HCT116 (cell line): ENCODE measurements around the gene CEACAM6. TPM values are rescaled to one million over a fixed set of nuclear protein-coding genes. Genes with fewer than 3 reads are reported as not detected.
A peak's percentile ranks its signal among the peaks of the same experiment; 100 is the strongest.

Source experiments
- ATAC-seq: fragments of 200-7000 bp; cut with Tn5 transposase; 2 replicates; pipeline ENCODE4 v1.9.1; 2020; ENCODE audit warnings: mild to moderate bottlenecking, moderate library complexity
- BruUV-seq: library from RNA; stranded (reverse); fragments of 400-500 nt; replicated peaks from 2 replicates; lab custom pipeline; 2021; lab: Mats Ljungman, UMichigan
- CTCF ChIA-PET: fragments of 300-600 bp; sonication (Branson Sonifier 250); formaldehyde crosslinking; loops from one replicate; lab custom pipeline; 2021; ENCODE audit warnings: antibody characterized with exemption; lab: Charles Lee
- POLR2A ChIA-PET: fragments of 300-600, 350-600 bp; sonication (Branson Sonifier 250); formaldehyde crosslinking; loops from one replicate; lab custom pipeline; 2021; ENCODE audit warnings: antibody characterized with exemption; lab: Charles Lee
- RAD21 ChIA-PET, 2 experiments: fragments of 300-600 bp; sonication (Branson Sonifier 250); formaldehyde crosslinking; loops; one replicate each; lab custom pipeline; 2023; ENCODE audit warnings: low total read pairs in 2 of 2; ENCODE audit not compliant: uncharacterized antibody in 2 of 2, unreplicated experiment in 2 of 2, low non-redundant PET in 1 of 2; lab: Charles Lee
- DNase-seq: peaks from one replicate; pipeline ENCODE4 v3.0.0-alpha.2; 2010; ENCODE audit warnings: low read depth, low spot score
- H2AFZ ChIP-seq: fragments of 200-600 bp; shearing (Covaris generic), sonication (generic); 2 replicates; pipeline ENCODE4 v1.6.1; 2017; ENCODE audit warnings: low read depth, mixed run types, mixed read lengths, antibody characterized with exemption, low read length; ENCODE audit not compliant: poor library complexity, severe bottlenecking
- H3K27ac ChIP-seq: 2 replicates; pipeline ENCODE4 v1.5.1; 2012; ENCODE audit warnings: low read depth, low read length
- H3K27me3 ChIP-seq: fragments of 200-600 bp; sonication (generic); 2 replicates; pipeline ENCODE4 v1.6.1; 2016; ENCODE audit warnings: mixed run types, low read length, mixed read lengths; ENCODE audit not compliant: insufficient read depth
- H3K36me3 ChIP-seq, 2 experiments: fragments of 200-500 bp in 1 of 2; fragments of 200-600 bp in 1 of 2; sonication (Bioruptor generic) in 1 of 2; sonication (generic) in 1 of 2; 2 replicates each; pipeline versions ENCODE4 v1.5.1 to v1.6.1; 2014 to 2016; ENCODE audit warnings: low read length in 2 of 2, inconsistent platforms in 1 of 2, mixed read lengths in 1 of 2, mixed run types in 1 of 2; ENCODE audit not compliant: insufficient read depth in 2 of 2, control insufficient read depth in 1 of 2
- H3K4me1 ChIP-seq, 2 experiments: fragments of 200-600 bp in 1 of 2; sonication (generic) in 1 of 2; 2 replicates each; pipeline versions ENCODE4 v1.5.1 to v1.6.1; 2012 to 2017; ENCODE audit warnings: low read length in 2 of 2, inconsistent platforms in 1 of 2, mild to moderate bottlenecking in 1 of 2, mixed read lengths in 1 of 2, mixed run types in 1 of 2, moderate library complexity in 1 of 2; ENCODE audit not compliant: insufficient read depth in 2 of 2, control insufficient read depth in 1 of 2
- H3K4me2 ChIP-seq: fragments of 200-600 bp; sonication (generic); 2 replicates; pipeline ENCODE4 v1.6.1; 2017; ENCODE audit warnings: mixed run types, low read length, mixed read lengths
- H3K4me3 ChIP-seq, 2 experiments: fragments of 200-600 bp in 1 of 2; sonication (generic) in 1 of 2; replicated peaks in 1 of 2; 2 replicates each; pipeline ENCODE4 v1.5.1; 2011 to 2016; ENCODE audit warnings: low read length in 2 of 2, control low read depth in 1 of 2, low read depth in 1 of 2, mild to moderate bottlenecking in 1 of 2, mixed read lengths in 1 of 2, mixed run types in 1 of 2
- H3K79me2 ChIP-seq: fragments of 200-600 bp; sonication (generic); 2 replicates; pipeline ENCODE4 v1.6.1; 2017; ENCODE audit warnings: mild to moderate bottlenecking, mixed run types, low read length, moderate library complexity, mixed read lengths; ENCODE audit not compliant: insufficient read depth
- H3K9ac ChIP-seq: fragments of 200-600 bp; sonication (generic); 2 replicates; pipeline ENCODE4 v1.6.1; 2016; ENCODE audit warnings: low read length, mixed read lengths
- H3K9me2 ChIP-seq: fragments of 200-600 bp; sonication (generic), shearing (Covaris generic); 2 replicates; pipeline ENCODE4 v1.6.1; 2017; ENCODE audit warnings: mixed run types, mild to moderate bottlenecking, moderate library complexity; ENCODE audit not compliant: insufficient read depth
- H3K9me3 ChIP-seq, 2 experiments: fragments of 200-500 bp in 1 of 2; fragments of 200-600 bp in 1 of 2; sonication (Bioruptor generic) in 1 of 2; sonication (generic) in 1 of 2; 2 replicates each; pipeline ENCODE4 v1.6.1; 2014 to 2017; ENCODE audit warnings: low read length in 2 of 2, mixed read lengths in 2 of 2, inconsistent platforms in 1 of 2, low read depth in 1 of 2, mild to moderate bottlenecking in 1 of 2, mixed run types in 1 of 2, moderate library complexity in 1 of 2; ENCODE audit not compliant: control insufficient read depth in 1 of 2, insufficient read depth in 1 of 2
- H4K20me1 ChIP-seq: fragments of 200-600 bp; sonication (generic), shearing (Covaris generic); 2 replicates; pipeline ENCODE4 v1.6.1; 2017; ENCODE audit warnings: mixed run types, mild to moderate bottlenecking, moderate library complexity; ENCODE audit not compliant: insufficient read depth
- CBX3 ChIP-seq: IDR thresholded peaks from 2 replicates; pipeline ENCODE4 v1.6.1; 2012; ENCODE audit warnings: low read depth
- CEBPB ChIP-seq: IDR thresholded peaks from 2 replicates; pipeline ENCODE4 v1.6.1; 2012; ENCODE audit warnings: low read depth
- CTCF ChIP-seq, 3 experiments: fragments of 200-600 bp in 1 of 3; sonication (generic) in 1 of 3; IDR thresholded peaks in 2 of 3; conservative IDR thresholded peaks in 1 of 3; 2 replicates each; pipeline ENCODE4 v1.5.1; 2012 to 2017; ENCODE audit warnings: low read depth in 2 of 3, low read length in 2 of 3, antibody characterized with exemption in 1 of 3, borderline replicate concordance in 1 of 3, control low read depth in 1 of 3, mild to moderate bottlenecking in 1 of 3, mixed read lengths in 1 of 3, mixed run types in 1 of 3, moderate library complexity in 1 of 3; ENCODE audit not compliant: insufficient read depth in 1 of 3
- EGR1 ChIP-seq: IDR thresholded peaks from 2 replicates; pipeline ENCODE4 v1.6.1; 2012; ENCODE audit warnings: low read depth
- ELF1 ChIP-seq: IDR thresholded peaks from 2 replicates; pipeline ENCODE4 v1.6.1; 2012; ENCODE audit warnings: low read depth, borderline replicate concordance
- EZH2 ChIP-seq: fragments of 200-600 bp; sonication (generic); IDR thresholded peaks from 2 replicates; pipeline ENCODE4 v1.6.1; 2017; ENCODE audit warnings: antibody characterized with exemption, mixed run types
- EZH2phosphoT487 ChIP-seq: fragments of 200-600 bp; IDR thresholded peaks from 2 replicates; pipeline ENCODE4 v1.6.1; 2018; ENCODE audit warnings: antibody characterized with exemption, borderline replicate concordance
- FOSL1 ChIP-seq: IDR thresholded peaks from 2 replicates; pipeline ENCODE4 v1.6.1; 2012; ENCODE audit warnings: low read depth
- JUND ChIP-seq: IDR thresholded peaks from 2 replicates; pipeline ENCODE4 v1.6.1; 2012
- MAX ChIP-seq: IDR thresholded peaks from 2 replicates; pipeline ENCODE4 v1.6.1; 2012
- POLR2A ChIP-seq: IDR thresholded peaks from 2 replicates; pipeline ENCODE4 v1.7.0; 2011; ENCODE audit warnings: borderline replicate concordance; ENCODE audit not compliant: insufficient read depth, insufficient read length; ENCODE audit errors: extremely low read depth
- POLR2AphosphoS5 ChIP-seq: IDR thresholded peaks from 2 replicates; pipeline ENCODE4 v1.6.1; 2011; ENCODE audit warnings: mild to moderate bottlenecking, low read depth, low read length, moderate library complexity
- REST ChIP-seq: IDR thresholded peaks from 2 replicates; pipeline ENCODE4 v1.6.1; 2012; ENCODE audit warnings: low read depth
- SIN3A ChIP-seq: IDR thresholded peaks from 2 replicates; pipeline ENCODE4 v1.6.1; 2012; ENCODE audit warnings: low read depth
- SRF ChIP-seq: IDR thresholded peaks from 2 replicates; pipeline ENCODE4 v1.6.1; 2012; ENCODE audit warnings: low read depth
- TCF7L2 ChIP-seq: IDR thresholded peaks from 2 replicates; pipeline ENCODE4 v1.7.0; 2011; ENCODE audit warnings: borderline replicate concordance, inconsistent platforms; ENCODE audit not compliant: insufficient read depth, insufficient read length; ENCODE audit errors: extremely low read depth
- ZFX ChIP-seq: fragments of 450-650 bp; IDR thresholded peaks from 2 replicates; pipeline ENCODE4 v1.6.1; 2017
- ZNF274 ChIP-seq: fragments of 200-500 bp; sonication (Bioruptor generic); IDR thresholded peaks from 2 replicates; pipeline ENCODE4 v1.6.1; 2014; ENCODE audit warnings: mild to moderate bottlenecking, low read depth, low read length, inconsistent platforms
- intact Hi-C: fragments of 100-400 bp; cut with micrococcal nuclease; formaldehyde crosslinking; loops from 2 replicates; pipeline ENCODE4 v1.10.0; 2022
- total RNA-seq: library from RNA; stranded (reverse); gene quantifications from one replicate; pipeline ENCODE4 v1.2.1, GENCODE V29; 2021; ENCODE audit not compliant: unreplicated experiment
- TF ChIP-seq, protein P1 (sequence below): IDR thresholded peaks from 2 replicates; pipeline ENCODE4 v1.6.1; 2012

CEACAM6 gene
- total RNA-seq, 1 experiment from 2014 or later = 0.59 TPM

DNA sequence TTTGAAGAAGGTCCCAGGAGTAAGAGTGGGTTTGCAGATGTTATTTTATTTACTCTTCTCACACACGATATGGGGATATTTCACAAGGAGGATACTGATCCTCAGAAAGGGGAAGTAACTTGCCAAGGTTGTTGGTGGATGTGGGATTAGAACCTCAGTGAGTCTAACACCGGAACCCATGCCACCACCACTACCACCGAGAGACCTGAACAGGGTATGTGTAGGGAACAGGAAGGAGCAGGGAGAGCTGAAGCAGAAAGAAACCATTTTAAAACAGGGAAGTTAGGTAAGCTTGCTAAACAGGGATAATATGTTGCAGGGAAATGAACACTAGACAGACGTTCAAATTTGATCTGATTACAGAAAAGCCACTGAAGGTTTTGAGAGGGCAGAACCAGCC lies 29.4 kb downstream of the CEACAM6 start:
- H3K79me2 ChIP-seq = no peaks in the 10 kb centered on the region
- H3K9ac ChIP-seq = no peak overlapping the region
- H3K4me2 ChIP-seq = 0 out of 2 replicates have a peak overlapping the region, but pooled peaks have one; percentile 30
- H2AFZ ChIP-seq = no peak overlapping the region
- DNase-seq (no peak), ATAC-seq (no peak)
- H4K20me1 ChIP-seq = no peaks in the 10 kb centered on the region
- peaks cover 61% of the 10 kb centered on the region for H3K27me3 ChIP-seq
- no peak overlapping the region for H3K27ac ChIP-seq
- POLR2A ChIA-PET = interaction anchor here (1.6 kb wide), 1 partner anchor 9 kb away, joined by 5 read pairs; no protein-coding TSS in a partner anchor
- no TSS peak for BruUV-seq
- no peak overlapping the region for H3K4me3 ChIP-seq
- no peaks in the 10 kb centered on the region for H3K9me2 ChIP-seq
- no peaks in the 10 kb centered on the region for H3K9me3 ChIP-seq
- intact Hi-C loops = loop anchor here (1.0 to 5.0 kb wide), 2 partner anchors 31 to 77 kb away; partner anchors contain the start of gene CEACAM5
- no peaks in the 10 kb centered on the region for H3K36me3 ChIP-seq
- CTCF ChIA-PET = interaction anchor here (0.8 to 4.6 kb wide), 9 partner anchors 8 to 143 kb away, joined by 3 to 43 read pairs (median 6); no protein-coding TSS in a partner anchor
- TF ChIP-seq, protein P1, sequence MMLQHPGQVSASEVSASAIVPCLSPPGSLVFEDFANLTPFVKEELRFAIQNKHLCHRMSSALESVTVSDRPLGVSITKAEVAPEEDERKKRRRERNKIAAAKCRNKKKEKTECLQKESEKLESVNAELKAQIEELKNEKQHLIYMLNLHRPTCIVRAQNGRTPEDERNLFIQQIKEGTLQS = no peak
- TF ChIP-seq JUND = no peak
- no peak for TF ChIP-seq REST
- TF ChIP-seq MAX = no peak
- TF ChIP-seq TCF7L2 = no peak
- no peak for TF ChIP-seq POLR2AphosphoS5
- no peak for TF ChIP-seq ELF1
- TF ChIP-seq ZNF274 = no peak
- TF ChIP-seq CBX3 = no peak
- no peak for TF ChIP-seq FOSL1
- no peak for TF ChIP-seq SRF
- TF ChIP-seq EZH2phosphoT487 = no peak
- no peak for TF ChIP-seq POLR2A
- TF ChIP-seq EZH2 = no peak
- TF ChIP-seq ZFX = no peak
- TF ChIP-seq CEBPB = no peak
- no peak for TF ChIP-seq EGR1
- no peak for TF ChIP-seq SIN3A
- TF ChIP-seq CTCF (IDR thresholded peaks at IDR 0.05 in 2 of 3, conservative IDR thresholded peaks at IDR 0.05 in 1 of 3; ENCODE audit: borderline replicate concordance in 1 of 3, insufficient read depth in 1 of 3, low read depth in 2 of 3, low read length in 2 of 3) = no peak
- H3K4me1 ChIP-seq = peaks cover 0 to 4% of the 10 kb centered on the region in 2 experiments; a peak in 1 of 4 replicates
- RAD21 ChIA-PET = no interaction called here
